GM19438 (cell line): ENCODE results near the gene RASAL2.
"Not testable (repeated sequence)": the region's sequence is repeated elsewhere in the genome, so short reads cannot be mapped to it uniquely, and the experiment has no call there.

Experiments
- ATAC-seq: cut with Tn5 transposase; IDR thresholded peaks from one replicate; pipeline ENCODE4 v1.9.1; 2021; ENCODE audit warnings: low read depth; ENCODE audit not compliant: unreplicated experiment

RASAL2 gene

GRCh38 chr1:178109348-178110143, 15.6 kb downstream of the RASAL2 start:
- ATAC-seq: no peak

- no peak for ATAC-seq
Measured at GRCh38 chr1:178115260-178115659, 21.4 kb downstream of the RASAL2 start.

- ATAC-seq: no peak
Measured at GRCh38 chr1:178118524-178118923, 24.6 kb downstream of the RASAL2 start.

GRCh38 chr1:178119628-178120027, 25.7 kb downstream of the RASAL2 start:
- no peak for ATAC-seq

GRCh38 chr1:178120088-178120487, 26.2 kb downstream of the RASAL2 start:
- no peak for ATAC-seq

GRCh38 chr1:178120520-178121052, 26.7 kb downstream of the RASAL2 start:
- not testable (repeated sequence) for ATAC-seq

GRCh38 chr1:178121883-178122282, 28.0 kb downstream of the RASAL2 start:
- no peak for ATAC-seq

GRCh38 chr1:178122283-178122682, 28.4 kb downstream of the RASAL2 start:
- ATAC-seq: no peak

- ATAC-seq: no peak
Measured at GRCh38 chr1:178124115-178124514, 30.2 kb downstream of the RASAL2 start.

GRCh38 chr1:178126261-178126660, 32.4 kb downstream of the RASAL2 start:
- no peak for ATAC-seq

- no peak for ATAC-seq
Measured at GRCh38 chr1:178126741-178127185, 32.9 kb downstream of the RASAL2 start.

GRCh38 chr1:178127482-178128191, 33.7 kb downstream of the RASAL2 start:
- ATAC-seq: no peak

- ATAC-seq: no peak
Measured at GRCh38 chr1:178133239-178133989, 39.5 kb downstream of the RASAL2 start.

- no peak for ATAC-seq
Measured at GRCh38 chr1:178134061-178134460, 40.2 kb downstream of the RASAL2 start.

- no peak for ATAC-seq
Measured at GRCh38 chr1:178137238-178137637, 43.3 kb downstream of the RASAL2 start.

- ATAC-seq: no peak
Measured at GRCh38 chr1:178142806-178143205, 48.9 kb downstream of the RASAL2 start.

GRCh38 chr1:178143730-178144690, 50.1 kb downstream of the RASAL2 start:
- no peak for ATAC-seq

- no peak for ATAC-seq
Measured at GRCh38 chr1:178145605-178146004, 51.7 kb downstream of the RASAL2 start.

GRCh38 chr1:178146436-178146835, 52.5 kb downstream of the RASAL2 start:
- no peak for ATAC-seq

GRCh38 chr1:178150610-178151009, 56.7 kb downstream of the RASAL2 start:
- ATAC-seq: no peak
